GM12878 (cell line): ENCODE results near the gene OR4C3. TPM values are rescaled to one million over a fixed set of nuclear protein-coding genes. Genes with fewer than 3 reads are reported as not detected.
"Not testable (repeated sequence)": the region's sequence is repeated elsewhere in the genome, so short reads cannot be mapped to it uniquely, and the experiment has no call there.

Source experiments
- ATAC-seq: fragments of 200-7000 bp; cut with Tn5 transposase; 3 replicates; pipeline ENCODE4 v1.9.1; 2020; ENCODE audit warnings: mild to moderate bottlenecking, moderate library complexity
- BruUV-seq: library from RNA; stranded (reverse); fragments of 400-500 nt; replicated peaks from 2 replicates; lab custom pipeline; 2021; lab: Mats Ljungman, UMichigan
- CTCF ChIA-PET: fragments of 300-600 bp; sonication (Branson Sonifier 250); formaldehyde crosslinking; extraction: SDS; loops from one replicate; lab custom pipeline; 2021; ENCODE audit warnings: inconsistent platforms; lab: Yijun Ruan, JAX
- POLR2A ChIA-PET: fragments of 350-600 bp; formaldehyde crosslinking; extraction: SDS; loops from one replicate; lab custom pipeline; 2021; ENCODE audit warnings: inconsistent platforms; lab: Charles Lee
- RAD21 ChIA-PET: fragments of 300-600 bp; sonication (Branson Sonifier 250); formaldehyde crosslinking; loops from one replicate; lab custom pipeline; 2023; ENCODE audit warnings: antibody characterized with exemption; ENCODE audit not compliant: unreplicated experiment; lab: Charles Lee
- SMC1A ChIA-PET: fragments of 300-600 bp; sonication (Branson Sonifier 250); formaldehyde crosslinking; loops from one replicate; lab custom pipeline; 2023; ENCODE audit not compliant: unreplicated experiment, uncharacterized antibody; lab: Charles Lee
- DNase-seq: peaks from one replicate; pipeline ENCODE4 v3.0.0-alpha.2; 2011; ENCODE audit warnings: low read depth, low spot score
- FAIRE-seq: peaks from 3 replicates; lab custom pipeline; 2011; peaks lifted over from hg19 to GRCh38; lab: Jason Lieb, UNC
- H2AFZ ChIP-seq: 2 replicates; pipeline ENCODE4 v1.6.0; 2011; ENCODE audit warnings: low read depth, low read length, control low read depth; ENCODE audit not compliant: control insufficient read depth
- H3K27ac ChIP-seq: 2 replicates; pipeline ENCODE4 v1.5.1; 2011; ENCODE audit warnings: control low read depth; ENCODE audit not compliant: control insufficient read depth, insufficient read depth
- H3K27me3 ChIP-seq, 2 experiments: replicated peaks in 1 of 2; 2 replicates each; pipeline versions ENCODE4 v1.6.0 to v1.6.1; 2011; ENCODE audit warnings: low read length in 1 of 2; ENCODE audit not compliant: control insufficient read depth in 2 of 2, insufficient read depth in 2 of 2
- H3K36me3 ChIP-seq, 2 experiments: 2 replicates each; pipeline ENCODE4 v1.5.1; 2011; ENCODE audit warnings: low read length in 1 of 2; ENCODE audit not compliant: control insufficient read depth in 2 of 2, insufficient read depth in 2 of 2
- H3K4me1 ChIP-seq: 2 replicates; pipeline ENCODE4 v1.6.1; 2011; ENCODE audit warnings: mild to moderate bottlenecking, low read length, moderate library complexity, mixed read lengths; ENCODE audit not compliant: control insufficient read depth, insufficient read depth
- H3K4me2 ChIP-seq: 2 replicates; pipeline ENCODE4 v1.6.0; 2011; ENCODE audit warnings: control low read depth; ENCODE audit not compliant: control insufficient read depth, insufficient read depth
- H3K4me3 ChIP-seq: fragments of 200-600 bp; sonication (generic); 2 replicates; pipeline ENCODE4 v1.5.1; 2016
- H3K79me2 ChIP-seq: 2 replicates; pipeline ENCODE4 v1.6.0; 2011; ENCODE audit warnings: low read length; ENCODE audit not compliant: control insufficient read depth, insufficient read depth
- H3K9ac ChIP-seq: 2 replicates; pipeline ENCODE4 v1.8.0; 2011; ENCODE audit warnings: low read length, control low read depth, mixed read lengths; ENCODE audit not compliant: control insufficient read depth, insufficient read depth
- H3K9me3 ChIP-seq: replicated peaks from 3 replicates; pipeline ENCODE4 v1.5.1; 2011; ENCODE audit warnings: mild to moderate bottlenecking, low read length; ENCODE audit not compliant: control insufficient read depth, insufficient read depth
- H4K20me1 ChIP-seq: 2 replicates; pipeline ENCODE4 v1.6.0; 2011; ENCODE audit not compliant: control insufficient read depth, insufficient read depth
- CBX5 ChIP-seq: sonication (generic); IDR thresholded peaks from 2 replicates; pipeline ENCODE4 v1.6.1; 2016; ENCODE audit warnings: low read depth, moderate library complexity, mild to moderate bottlenecking, inconsistent platforms
- CHD2 ChIP-seq: IDR thresholded peaks from 2 replicates; pipeline ENCODE4 v1.6.1; 2011; ENCODE audit warnings: low read depth, low read length, improper control_type of control experiment, borderline replicate concordance
- CHD4 ChIP-seq: fragments of 200-600 bp; sonication (generic); IDR thresholded peaks from 2 replicates; pipeline ENCODE4 v1.6.1; 2016; ENCODE audit warnings: mild to moderate bottlenecking
- FOXM1 ChIP-seq: IDR thresholded peaks from 2 replicates; pipeline ENCODE4 v1.6.1; 2012; ENCODE audit warnings: low read depth, mild to moderate bottlenecking, inconsistent platforms, low read length, moderate library complexity
- POLR2AphosphoS2 ChIP-seq: IDR thresholded peaks from 2 replicates; pipeline ENCODE4 v1.6.1; 2011; ENCODE audit warnings: low read depth, mild to moderate bottlenecking, low read length, improper control_type of control experiment, moderate library complexity
- RBBP5 ChIP-seq: fragments of 200-600 bp; sonication (generic); conservative IDR thresholded peaks from 2 replicates; pipeline ENCODE4 v1.6.1; 2016
- RUNX3 ChIP-seq: IDR thresholded peaks from 2 replicates; pipeline ENCODE4 v1.6.1; 2012; ENCODE audit warnings: low read length, inconsistent platforms
- SMC3 ChIP-seq: IDR thresholded peaks from 2 replicates; pipeline ENCODE4 v1.6.1; 2011; ENCODE audit warnings: low read length, improper control_type of control experiment, borderline replicate concordance
- SUPT20H ChIP-seq: IDR thresholded peaks from 2 replicates; pipeline ENCODE4 v1.6.1; 2011; ENCODE audit warnings: low read depth, mild to moderate bottlenecking, low read length, moderate library complexity, borderline replicate concordance; ENCODE audit not compliant: control insufficient read depth
- ZBTB11 ChIP-seq: fragments of 450-650 bp; formaldehyde crosslinking; IDR thresholded peaks from 2 replicates; pipeline ENCODE4 v1.5.0; 2022; ENCODE audit warnings: mild to moderate bottlenecking, missing genetic modification characterization
- ZNF592 ChIP-seq: fragments of 450-650 bp; IDR thresholded peaks from 2 replicates; pipeline ENCODE4 v1.6.1; 2017; ENCODE audit warnings: mild to moderate bottlenecking, moderate library complexity
- WGBS: methylation state at CpG from one replicate; pipeline ENCODE4 v1.1.6; 2016; ENCODE audit warnings: low lambda C conversion rate; ENCODE audit not compliant: insufficient replicate concordance, insufficient coverage; ENCODE audit errors: missing lambda C conversion rate; 5-methylcytosine and 5-hydroxymethylcytosine counted together
- in situ Hi-C: fragments of 300-500 bp; cut with MboI; formaldehyde crosslinking; loops from 9 replicates; pipeline ENCODE4 v1.14.3; 2018; ENCODE audit warnings: mixed read lengths
- intact Hi-C: fragments of 100-400 bp; cut with micrococcal nuclease; formaldehyde crosslinking; loops from one replicate; pipeline ENCODE4 v1.14.2; 2022; ENCODE audit not compliant: unreplicated experiment
- polyA plus RNA-seq, 11 experiments: library from polyadenylated mRNA; depleted of rRNA in 4 of 11; unstranded in 6 of 11; stranded (reverse) in 5 of 11; fragments of >200 nt; fragmentation: Nextera tagmentation in 4 of 11; fragmentation: Illumina TruSeq in 1 of 11; extraction: Ambion mirVana in 4 of 11; extraction: Trizol in 1 of 11; gene quantifications; 1 replicate in 1 of 11; 2 replicates in 10 of 11; pipeline versions ENCODE4 v1.2.1 to v1.2.3, GENCODE V29; 2011 to 2016; ENCODE audit warnings: inconsistent platforms in 2 of 11, missing spikeins in 2 of 11, low read depth in 1 of 11
- total RNA-seq, 4 experiments: library from RNA; depleted of rRNA in 3 of 4; stranded (reverse); fragments of >200 nt in 3 of 4; fragmentation: Illumina TruSeq in 1 of 4; extraction: Trizol in 1 of 4; gene quantifications; 2 replicates each; pipeline versions ENCODE4 v1.2.1 to v1.2.3, GENCODE V29; 2013 to 2021

OR4C3 gene
- total and polyA plus RNA-seq, 10 of the 15 experiments (the other 5 are each of a cell fraction or from before 2014, with no cell fraction given): not detected

GRCh38 chr11:48346286-48346685 lies 21.6 kb downstream of the OR4C3 start:
- H3K4me2 ChIP-seq, H3K9ac ChIP-seq, POLR2A ChIA-PET, H3K4me3 ChIP-seq, H3K4me1 ChIP-seq, BruUV-seq, H2AFZ ChIP-seq, in situ Hi-C loops, H4K20me1 ChIP-seq, RAD21 ChIA-PET, CTCF ChIA-PET, FAIRE-seq, H3K27me3 ChIP-seq, H3K36me3 ChIP-seq, SMC1A ChIA-PET, H3K9me3 ChIP-seq, DNase-seq, ATAC-seq, H3K79me2 ChIP-seq, H3K27ac ChIP-seq, intact Hi-C loops: not testable (repeated sequence)
- WGBS: 26% methylated on average over 5 of the region's 5 CpGs

- Histone ChIP-seq H4K20me1 (no peaks in the 10 kb centered on the region), H3K9ac (no peak overlapping the region), H2AFZ (no peak overlapping the region), H3K4me1 (no peaks in the 10 kb centered on the region), H3K79me2 (no peaks in the 10 kb centered on the region), H3K4me2 (no peak overlapping the region), H3K4me3 (no peak overlapping the region), H3K27ac (no peak overlapping the region), H3K27me3 (no peaks in the 10 kb centered on the region), H3K36me3 (no peaks in the 10 kb centered on the region), H3K9me3 (no peaks in the 10 kb centered on the region)
- intact Hi-C loops (no loop called here), in situ Hi-C loops (no loop called here)
- WGBS: 69% methylated on average over 4 of the region's 4 CpGs
- no TSS peak for BruUV-seq
- ChIA-PET CTCF (no interaction called here), POLR2A (no interaction called here), SMC1A (no interaction called here), RAD21 (no interaction called here)
- ATAC-seq (no peak), FAIRE-seq (no peak), DNase-seq (no peak)
- TF ChIP-seq POLR2AphosphoS2: no peak
- TF ChIP-seq ZBTB11 (CRISPR knock-in tag): no peak
- TF ChIP-seq SMC3: no peak
- TF ChIP-seq ZNF592: no peak
- TF ChIP-seq RUNX3: no peak
- TF ChIP-seq RBBP5: no peak
- no peak for TF ChIP-seq SUPT20H
- no peak for TF ChIP-seq CHD4
- TF ChIP-seq CHD2: no peak
- no peak for TF ChIP-seq CBX5
- TF ChIP-seq FOXM1: no peak
Measured at GRCh38 chr11:48354013-48354412, 29.3 kb downstream of the OR4C3 start.
